ENCODE results near the gene PALMD. TPM values are rescaled to one million over a fixed set of nuclear protein-coding genes. Genes with fewer than 3 reads are reported as not detected.

Gene PALMD
- total RNA-seq, 4 donors from 2014 or later, result 17.8 to 64.3 (median 40.6) TPM

- no peak for DNase-seq
- Histone ChIP-seq H3K4me1 (peaks cover 0 to 4% of the 10 kb centered on the region in 2 donors), H3K27ac (no peak overlapping the region), H3K9me3 (no peaks in the 10 kb centered on the region), H3K27me3 (no peaks in the 10 kb centered on the region), H3K36me3 (no peaks in the 10 kb centered on the region), H3K4me3 (no peak overlapping the region)
- TF ChIP-seq POLR2A (IDR thresholded peaks at IDR 0.05), result no peak
- intact Hi-C loops (cut with DNase I; ENCODE audit: low total_unique reads), result no loop called here
Observed at GRCh38 chr1:99675994-99676393, 30.1 kb downstream of the PALMD start.

- no peaks in the 10 kb centered on the region for H3K36me3 ChIP-seq
- H3K4me1 ChIP-seq, result peaks cover 0 to 4% of the 10 kb centered on the region in 2 donors
- H3K27ac ChIP-seq, result no peak overlapping the region
- H3K4me3 ChIP-seq, result no peak overlapping the region
- intact Hi-C loops (cut with DNase I; ENCODE audit: low total_unique reads), result no loop called here
- H3K27me3 ChIP-seq, result no peaks in the 10 kb centered on the region
- no peaks in the 10 kb centered on the region for H3K9me3 ChIP-seq
- no peak for TF ChIP-seq POLR2A (IDR thresholded peaks at IDR 0.05)
- TF ChIP-seq, protein P1, sequence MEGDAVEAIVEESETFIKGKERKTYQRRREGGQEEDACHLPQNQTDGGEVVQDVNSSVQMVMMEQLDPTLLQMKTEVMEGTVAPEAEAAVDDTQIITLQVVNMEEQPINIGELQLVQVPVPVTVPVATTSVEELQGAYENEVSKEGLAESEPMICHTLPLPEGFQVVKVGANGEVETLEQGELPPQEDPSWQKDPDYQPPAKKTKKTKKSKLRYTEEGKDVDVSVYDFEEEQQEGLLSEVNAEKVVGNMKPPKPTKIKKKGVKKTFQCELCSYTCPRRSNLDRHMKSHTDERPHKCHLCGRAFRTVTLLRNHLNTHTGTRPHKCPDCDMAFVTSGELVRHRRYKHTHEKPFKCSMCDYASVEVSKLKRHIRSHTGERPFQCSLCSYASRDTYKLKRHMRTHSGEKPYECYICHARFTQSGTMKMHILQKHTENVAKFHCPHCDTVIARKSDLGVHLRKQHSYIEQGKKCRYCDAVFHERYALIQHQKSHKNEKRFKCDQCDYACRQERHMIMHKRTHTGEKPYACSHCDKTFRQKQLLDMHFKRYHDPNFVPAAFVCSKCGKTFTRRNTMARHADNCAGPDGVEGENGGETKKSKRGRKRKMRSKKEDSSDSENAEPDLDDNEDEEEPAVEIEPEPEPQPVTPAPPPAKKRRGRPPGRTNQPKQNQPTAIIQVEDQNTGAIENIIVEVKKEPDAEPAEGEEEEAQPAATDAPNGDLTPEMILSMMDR (IDR thresholded peaks at IDR 0.05), result no peak
- no peak for DNase-seq
Observed at GRCh38 chr1:99676876-99677275, 31.0 kb downstream of the PALMD start.

DNA sequence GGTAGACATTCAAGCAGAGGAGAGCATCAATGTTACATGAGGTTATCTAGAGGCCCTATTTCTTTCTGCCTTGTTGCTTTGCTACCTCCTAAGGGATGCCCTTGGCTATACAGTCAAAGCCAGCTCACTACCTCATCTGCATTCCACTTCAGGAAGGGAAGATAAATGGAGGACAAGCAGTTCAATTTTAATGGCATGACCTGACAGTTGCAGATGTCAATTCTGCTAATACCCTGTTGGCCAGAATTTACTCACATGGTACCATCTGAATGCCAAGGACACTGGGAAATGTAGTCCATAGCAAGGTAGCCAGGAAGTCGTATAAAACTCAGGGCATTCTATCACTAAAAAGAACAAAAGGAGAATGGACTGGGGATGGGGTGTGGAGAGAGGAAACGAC, 31.5 kb downstream of the PALMD start:
- H3K4me1 ChIP-seq, result peaks cover 0 to 4% of the 10 kb centered on the region in 2 donors
- no peak overlapping the region for H3K4me3 ChIP-seq
- no peaks in the 10 kb centered on the region for H3K36me3 ChIP-seq
- no peaks in the 10 kb centered on the region for H3K9me3 ChIP-seq
- no peak for DNase-seq
- intact Hi-C loops (cut with DNase I; ENCODE audit: low total_unique reads), result no loop called here
- H3K27ac ChIP-seq, result no peak overlapping the region
- no peak for TF ChIP-seq POLR2A (IDR thresholded peaks at IDR 0.05)
- no peaks in the 10 kb centered on the region for H3K27me3 ChIP-seq

DNA sequence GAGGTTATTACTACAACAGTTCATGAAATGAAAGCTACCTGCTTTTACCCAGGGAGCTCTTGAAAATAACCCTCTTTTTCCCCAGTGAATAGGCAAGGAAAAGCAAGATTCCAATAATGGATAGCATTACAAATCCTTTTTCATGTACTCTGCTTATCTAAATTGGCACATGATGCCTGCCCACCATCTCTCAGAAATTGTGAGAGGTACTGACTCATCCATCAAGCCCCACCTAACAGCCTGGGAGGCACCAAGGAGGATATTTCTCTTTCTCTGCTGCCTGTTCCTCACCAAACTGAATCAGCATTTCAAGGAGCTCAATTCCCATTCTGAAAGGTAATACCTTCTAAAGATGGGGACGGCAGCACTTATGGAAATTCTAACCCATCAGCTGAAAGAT, 34.4 kb downstream of the PALMD start:
- peaks cover 0 to 2% of the 10 kb centered on the region in 2 donors for H3K4me1 ChIP-seq
- intact Hi-C loops (cut with DNase I; ENCODE audit: low total_unique reads), result no loop called here
- no peaks in the 10 kb centered on the region for H3K36me3 ChIP-seq

DNA sequence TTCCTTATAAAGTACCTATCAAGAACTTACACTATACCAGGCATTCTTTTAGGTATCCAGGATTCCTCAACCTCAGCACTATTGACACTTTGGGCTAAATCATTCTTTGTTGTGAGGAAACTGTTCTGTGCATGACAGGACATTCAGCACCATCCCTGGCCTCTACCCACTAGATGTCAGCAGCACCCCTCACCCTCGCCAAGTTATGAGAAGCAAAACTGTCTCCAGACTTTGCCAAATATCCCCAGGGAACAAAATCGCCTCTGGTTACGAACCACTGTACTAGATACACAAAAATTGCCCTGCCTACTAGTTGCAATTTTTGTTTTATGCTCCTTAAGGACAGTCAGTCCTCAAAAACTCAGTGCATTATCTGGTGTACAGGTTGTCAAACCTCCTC, 35.7 kb downstream of the PALMD start:
- Histone ChIP-seq H3K27me3 (no peaks in the 10 kb centered on the region), H3K4me3 (no peak overlapping the region), H3K27ac (no peak overlapping the region), H3K9me3 (no peaks in the 10 kb centered on the region), H3K36me3 (no peaks in the 10 kb centered on the region), H3K4me1 (peaks cover 0 to 5% of the 10 kb centered on the region in 2 donors)
- intact Hi-C loops (cut with DNase I; ENCODE audit: low total_unique reads), result no loop called here
- TF ChIP-seq, protein P1 (IDR thresholded peaks at IDR 0.05), result no peak
- no peak for DNase-seq

More for the DNA sequence above, 34.4 kb downstream of the PALMD start:
- no peak for TF ChIP-seq POLR2A (IDR thresholded peaks at IDR 0.05)
- Histone ChIP-seq H3K4me3 (no peak overlapping the region), H3K27ac (no peak overlapping the region), H3K9me3 (no peaks in the 10 kb centered on the region), H3K27me3 (no peaks in the 10 kb centered on the region)
- DNase-seq, result no peak

- no peaks in the 10 kb centered on the region for H3K27me3 ChIP-seq
- intact Hi-C loops (cut with DNase I; ENCODE audit: low total_unique reads), result no loop called here
- H3K27ac ChIP-seq, result no peak overlapping the region
- TF ChIP-seq, protein P1 (IDR thresholded peaks at IDR 0.05), result no peak
- no peak for TF ChIP-seq POLR2A (IDR thresholded peaks at IDR 0.05)
- H3K36me3 ChIP-seq, result no peaks in the 10 kb centered on the region
- no peak overlapping the region for H3K4me3 ChIP-seq
- H3K9me3 ChIP-seq, result no peaks in the 10 kb centered on the region
- H3K4me1 ChIP-seq, result peaks cover 0 to 5% of the 10 kb centered on the region in 2 donors
- DNase-seq, result no peak
Observed at GRCh38 chr1:99682291-99682751, 36.4 kb downstream of the PALMD start.
